Prostate gland (tissue), 2 donors: ENCODE measurements around the gene FAM120B. TPM values are rescaled to one million over a fixed set of nuclear protein-coding genes. Genes with fewer than 3 reads are reported as not detected.

ENCODE experiments used
- DNase-seq: peaks from one replicate; pipeline ENCODE4 v3.0.0-alpha.2; 2019; ENCODE audit warnings: low spot score
- H3K27ac ChIP-seq, 2 donors: fragments of 200-600 bp; sonication (generic); 2 replicates each; pipeline ENCODE4 v1.5.1; 2017 to 2019
- H3K27me3 ChIP-seq: fragments of 200-600 bp; sonication (generic); replicated peaks from 2 replicates; pipeline ENCODE4 v1.5.1; 2019; ENCODE audit not compliant: insufficient read depth
- H3K36me3 ChIP-seq, 2 donors: fragments of 200-600 bp; sonication (generic); 1 replicate in 1 of 2; 2 replicates in 1 of 2; pipeline versions ENCODE4 v1.5.1 to v1.8.1; 2017 to 2019
- H3K4me1 ChIP-seq: fragments of 200-600 bp; sonication (generic); replicated peaks from 2 replicates; pipeline ENCODE4 v1.5.1; 2019
- H3K4me3 ChIP-seq, 2 donors: fragments of 200-600 bp; sonication (generic); 2 replicates each; pipeline ENCODE4 v1.5.1; 2017 to 2019
- H3K9me3 ChIP-seq: fragments of 200-600 bp; sonication (generic); 2 replicates; pipeline ENCODE4 v1.5.1; 2017
- CTCF ChIP-seq, 4 experiments: fragments of 200-600 bp in 2 of 4; fragments of 450-650 bp in 2 of 4; sonication (generic) in 2 of 4; IDR thresholded peaks; 1 replicate in 3 of 4; 2 replicates in 1 of 4; pipeline ENCODE4 v1.5.1; 2016 to 2019; ENCODE audit warnings: antibody characterized with exemption in 4 of 4, mild to moderate bottlenecking in 2 of 4, moderate library complexity in 2 of 4
- POLR2A ChIP-seq: fragments of 450-650 bp; IDR thresholded peaks from one replicate; pipeline ENCODE4 v1.6.1; 2016; ENCODE audit warnings: antibody characterized with exemption, mild to moderate bottlenecking
- POLR2AphosphoS5 ChIP-seq: sonication (generic); formaldehyde crosslinking; IDR thresholded peaks from one replicate; pipeline ENCODE4 v1.6.1; 2017; ENCODE audit warnings: antibody characterized with exemption
- WGBS: methylation state at CpG from one replicate; pipeline ENCODE4 v1.1.5; 2018; 5-methylcytosine and 5-hydroxymethylcytosine counted together
- intact Hi-C: fragments of 100-400 bp; cut with DNase I; formaldehyde crosslinking; loops from one replicate; pipeline ENCODE4 v1.14.2; 2022
- total RNA-seq, 2 donors: library from RNA; depleted of rRNA; stranded (reverse); fragments of >200 nt; gene quantifications; one replicate each; pipeline ENCODE4 v1.1.0, GENCODE V29; 2016

Gene FAM120B
- total RNA-seq, 2 donors from 2014 or later: 28.8 to 45.0 TPM

GRCh38 chr6:170272341-170273065 lies 34.1 kb upstream of the FAM120B start:
- Histone ChIP-seq H3K27ac (no peak overlapping the region), H3K27me3 (no peaks in the 10 kb centered on the region), H3K4me3 (no peak overlapping the region), H3K9me3 (no peaks in the 10 kb centered on the region), H3K4me1 (no peaks in the 10 kb centered on the region), H3K36me3 (no peaks in the 10 kb centered on the region)
- intact Hi-C loops: no loop called here
- no peak for DNase-seq
- TF ChIP-seq POLR2A: no peak
- TF ChIP-seq CTCF (IDR thresholded peaks at IDR 0.05): no peak
- TF ChIP-seq POLR2AphosphoS5: no peak
- 84% methylated on average over 29 of the region's 30 CpGs for WGBS

GRCh38 chr6:170273191-170273590 lies 33.4 kb upstream of the FAM120B start:
- Histone ChIP-seq H3K4me3 (no peak overlapping the region), H3K36me3 (no peaks in the 10 kb centered on the region), H3K27me3 (no peaks in the 10 kb centered on the region), H3K27ac (no peak overlapping the region), H3K9me3 (no peaks in the 10 kb centered on the region), H3K4me1 (no peaks in the 10 kb centered on the region)
- no peak for DNase-seq
- WGBS: 98% methylated on average over 18 of the region's 23 CpGs
- intact Hi-C loops: no loop called here
- no peak for TF ChIP-seq POLR2A
- no peak for TF ChIP-seq POLR2AphosphoS5
- no peak for TF ChIP-seq CTCF (IDR thresholded peaks at IDR 0.05)

DNA sequence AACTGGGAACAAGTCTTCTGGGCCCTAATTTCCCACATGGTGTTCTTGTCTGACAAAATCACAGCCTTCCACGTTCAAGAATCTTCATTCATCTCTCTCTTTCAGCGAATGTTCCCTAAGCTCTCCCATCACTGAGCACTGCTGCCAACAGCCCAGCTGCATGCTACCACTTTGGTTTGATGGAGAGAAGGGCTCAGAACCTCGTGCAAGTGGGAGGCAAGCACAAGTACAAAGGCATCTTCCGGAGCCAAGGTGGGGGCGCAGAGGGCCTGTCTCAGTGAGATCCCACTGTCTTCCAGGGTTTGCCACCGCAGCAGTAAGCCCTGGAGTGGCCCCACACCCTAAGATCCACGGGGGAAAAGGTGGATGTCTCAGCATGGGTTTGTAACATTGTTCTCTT lies 32.9 kb upstream of the FAM120B start:
- Histone ChIP-seq H3K36me3 (no peaks in the 10 kb centered on the region), H3K9me3 (no peaks in the 10 kb centered on the region), H3K4me3 (no peak overlapping the region), H3K27me3 (no peaks in the 10 kb centered on the region), H3K4me1 (no peaks in the 10 kb centered on the region), H3K27ac (no peak overlapping the region)
- WGBS: 67% methylated on average over 7 of the region's 7 CpGs
- TF ChIP-seq POLR2AphosphoS5 (no peak), CTCF (IDR thresholded peaks at IDR 0.05) (no peak), POLR2A (no peak)
- intact Hi-C loops: no loop called here
- no peak for DNase-seq

- no peaks in the 10 kb centered on the region for H3K27me3 ChIP-seq
- H3K4me1 ChIP-seq: no peaks in the 10 kb centered on the region
- WGBS: 93% methylated on average over 36 of the region's 36 CpGs
- no peaks in the 10 kb centered on the region for H3K9me3 ChIP-seq
- no peak for TF ChIP-seq POLR2AphosphoS5
- TF ChIP-seq CTCF (IDR thresholded peaks at IDR 0.05): no peak
- TF ChIP-seq POLR2A: no peak
- no peak for DNase-seq
- intact Hi-C loops: no loop called here
- H3K4me3 ChIP-seq: no peak overlapping the region
- no peak overlapping the region for H3K27ac ChIP-seq
- no peaks in the 10 kb centered on the region for H3K36me3 ChIP-seq
These were observed 31.6 kb upstream of the FAM120B start for GRCh38 chr6:170274713-170275560.
